Transverse colon (tissue), 3 donors: ENCODE measurements around the gene LIMS1.

Experiments
- EP300 ChIP-seq: sonication (generic); formaldehyde crosslinking; IDR thresholded peaks from one replicate; pipeline ENCODE4 v1.6.1; 2017; ENCODE audit warnings: antibody characterized with exemption, low read depth
- TF ChIP-seq, protein P1 (sequence below), 5 experiments: fragments of 200-600 bp in 3 of 5; fragments of 450-650 bp in 2 of 5; sonication (generic) in 3 of 5; IDR thresholded peaks; 1 replicate in 2 of 5; 2 replicates in 3 of 5; pipeline ENCODE4 v1.5.1; 2016 to 2017; ENCODE audit warnings: antibody characterized with exemption in 5 of 5, inconsistent platforms in 3 of 5, mild to moderate bottlenecking in 2 of 5, moderate library complexity in 1 of 5

DNA sequence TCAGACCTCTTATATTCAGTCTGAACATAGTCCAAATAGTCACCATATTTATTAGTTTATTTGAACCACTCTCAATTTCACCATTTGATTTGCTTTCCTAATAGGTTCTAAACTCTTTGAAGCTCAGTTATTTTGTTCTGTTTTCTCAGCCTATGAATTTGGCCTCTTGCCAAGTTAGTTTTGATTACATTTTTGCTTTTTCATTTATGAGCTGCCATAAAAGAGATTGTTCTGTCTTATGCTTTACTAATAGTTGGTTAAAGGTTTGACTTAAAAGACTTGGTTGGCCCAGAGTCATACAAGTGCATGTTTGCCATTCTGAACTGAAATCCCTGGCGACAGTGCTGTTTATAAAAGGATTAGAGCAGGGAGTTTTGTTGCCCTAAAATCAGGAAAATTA, 99.1 kb downstream of the LIMS1 start:
- TF ChIP-seq, protein P1, sequence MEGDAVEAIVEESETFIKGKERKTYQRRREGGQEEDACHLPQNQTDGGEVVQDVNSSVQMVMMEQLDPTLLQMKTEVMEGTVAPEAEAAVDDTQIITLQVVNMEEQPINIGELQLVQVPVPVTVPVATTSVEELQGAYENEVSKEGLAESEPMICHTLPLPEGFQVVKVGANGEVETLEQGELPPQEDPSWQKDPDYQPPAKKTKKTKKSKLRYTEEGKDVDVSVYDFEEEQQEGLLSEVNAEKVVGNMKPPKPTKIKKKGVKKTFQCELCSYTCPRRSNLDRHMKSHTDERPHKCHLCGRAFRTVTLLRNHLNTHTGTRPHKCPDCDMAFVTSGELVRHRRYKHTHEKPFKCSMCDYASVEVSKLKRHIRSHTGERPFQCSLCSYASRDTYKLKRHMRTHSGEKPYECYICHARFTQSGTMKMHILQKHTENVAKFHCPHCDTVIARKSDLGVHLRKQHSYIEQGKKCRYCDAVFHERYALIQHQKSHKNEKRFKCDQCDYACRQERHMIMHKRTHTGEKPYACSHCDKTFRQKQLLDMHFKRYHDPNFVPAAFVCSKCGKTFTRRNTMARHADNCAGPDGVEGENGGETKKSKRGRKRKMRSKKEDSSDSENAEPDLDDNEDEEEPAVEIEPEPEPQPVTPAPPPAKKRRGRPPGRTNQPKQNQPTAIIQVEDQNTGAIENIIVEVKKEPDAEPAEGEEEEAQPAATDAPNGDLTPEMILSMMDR (IDR thresholded peaks at IDR 0.05): no peak
- TF ChIP-seq EP300: no peak
